Omental fat pad (tissue), 4 donors: ENCODE measurements around the gene PILRB. TPM values are rescaled to one million over a fixed set of nuclear protein-coding genes. Genes with fewer than 3 reads are reported as not detected.

Source experiments
- ATAC-seq: fragments of 150-250 bp; one replicate; pipeline ENCODE4 v1.9.1; 2016; ENCODE audit warnings: mild to moderate bottlenecking, moderate library complexity; ENCODE audit not compliant: low FRiP score
- DNase-seq: peaks from one replicate; pipeline ENCODE4 v3.0.0-alpha.2; 2019; ENCODE audit warnings: low spot score
- total RNA-seq, 4 donors: library from RNA; depleted of rRNA; stranded (reverse); fragments of >200 nt; gene quantifications; one replicate each; pipeline ENCODE4 v1.1.0, GENCODE V29; 2016
- TF ChIP-seq, protein P1 (sequence below), 3 donors: fragments of 450-650 bp; IDR thresholded peaks; one replicate each; pipeline ENCODE4 v1.5.1; 2016 to 2017; ENCODE audit warnings: antibody characterized with exemption in 3 of 3, mild to moderate bottlenecking in 3 of 3, moderate library complexity in 2 of 3

PILRB gene
- total RNA-seq, 4 donors from 2014 or later = 25.0 to 83.5 (median 36.9) TPM

DNA sequence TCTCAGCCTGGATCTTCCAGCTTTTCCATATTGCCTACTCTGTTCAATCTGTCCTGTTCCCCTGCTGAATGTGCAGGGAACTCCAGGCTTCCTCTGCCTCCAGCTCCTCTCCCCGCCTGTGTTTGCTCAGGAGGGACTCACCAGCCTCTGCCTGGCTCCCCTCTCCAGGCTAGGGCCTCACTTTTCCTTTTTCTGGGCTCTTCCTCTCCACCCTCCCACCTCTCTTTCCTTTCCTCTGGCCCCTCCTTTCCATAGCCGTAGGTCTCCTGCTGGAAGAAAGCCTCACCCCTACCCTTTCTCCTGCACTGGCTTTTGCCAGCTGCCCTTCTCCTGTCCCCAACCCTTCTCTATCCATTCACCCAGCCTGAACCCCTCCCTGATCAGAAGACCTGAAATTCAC lies 40.3 kb downstream of the PILRB start:
- TF ChIP-seq, protein P1, sequence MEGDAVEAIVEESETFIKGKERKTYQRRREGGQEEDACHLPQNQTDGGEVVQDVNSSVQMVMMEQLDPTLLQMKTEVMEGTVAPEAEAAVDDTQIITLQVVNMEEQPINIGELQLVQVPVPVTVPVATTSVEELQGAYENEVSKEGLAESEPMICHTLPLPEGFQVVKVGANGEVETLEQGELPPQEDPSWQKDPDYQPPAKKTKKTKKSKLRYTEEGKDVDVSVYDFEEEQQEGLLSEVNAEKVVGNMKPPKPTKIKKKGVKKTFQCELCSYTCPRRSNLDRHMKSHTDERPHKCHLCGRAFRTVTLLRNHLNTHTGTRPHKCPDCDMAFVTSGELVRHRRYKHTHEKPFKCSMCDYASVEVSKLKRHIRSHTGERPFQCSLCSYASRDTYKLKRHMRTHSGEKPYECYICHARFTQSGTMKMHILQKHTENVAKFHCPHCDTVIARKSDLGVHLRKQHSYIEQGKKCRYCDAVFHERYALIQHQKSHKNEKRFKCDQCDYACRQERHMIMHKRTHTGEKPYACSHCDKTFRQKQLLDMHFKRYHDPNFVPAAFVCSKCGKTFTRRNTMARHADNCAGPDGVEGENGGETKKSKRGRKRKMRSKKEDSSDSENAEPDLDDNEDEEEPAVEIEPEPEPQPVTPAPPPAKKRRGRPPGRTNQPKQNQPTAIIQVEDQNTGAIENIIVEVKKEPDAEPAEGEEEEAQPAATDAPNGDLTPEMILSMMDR (IDR thresholded peaks at IDR 0.05) = no peak
- ATAC-seq = no peak

GRCh38 chr7:100400041-100400440 lies 42.1 kb downstream of the PILRB start:
- TF ChIP-seq, protein P1 (IDR thresholded peaks at IDR 0.05) = no peak
- no peak for ATAC-seq
- DNase-seq = no peak

More for the DNA sequence above, 40.3 kb downstream of the PILRB start:
- DNase-seq = no peak

GRCh38 chr7:100400656-100401055 lies 42.7 kb downstream of the PILRB start:
- DNase-seq (no peak), ATAC-seq (no peak)
- TF ChIP-seq, protein P1 (IDR thresholded peaks at IDR 0.05) = no peak

- DNase-seq (no peak), ATAC-seq (no peak)
- TF ChIP-seq, protein P1 (IDR thresholded peaks at IDR 0.05) = no peak
These were observed 43.9 kb downstream of the PILRB start for GRCh38 chr7:100401811-100402210.

DNA sequence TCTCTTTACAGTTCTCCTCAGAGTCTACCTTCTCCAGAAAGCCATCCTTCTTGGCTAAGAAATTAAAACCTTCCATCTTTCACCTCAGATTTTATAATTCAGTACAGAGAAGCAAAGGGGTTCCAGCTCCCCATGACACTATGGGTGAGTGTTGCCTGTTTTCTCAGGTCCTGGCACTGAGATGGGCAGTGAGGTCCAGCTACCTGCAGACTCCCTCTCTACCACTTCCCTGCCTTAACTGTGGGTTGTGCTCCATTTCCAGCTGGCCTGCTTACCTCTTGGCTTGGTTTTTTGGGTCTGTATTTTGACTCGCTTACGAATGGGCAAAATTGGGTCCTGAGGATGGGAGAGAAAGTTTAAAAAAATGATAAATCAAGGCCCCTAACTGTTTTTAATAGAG lies 44.3 kb downstream of the PILRB start:
- DNase-seq = no peak
- no peak for ATAC-seq
- TF ChIP-seq, protein P1 (IDR thresholded peaks at IDR 0.05) = no peak

DNA sequence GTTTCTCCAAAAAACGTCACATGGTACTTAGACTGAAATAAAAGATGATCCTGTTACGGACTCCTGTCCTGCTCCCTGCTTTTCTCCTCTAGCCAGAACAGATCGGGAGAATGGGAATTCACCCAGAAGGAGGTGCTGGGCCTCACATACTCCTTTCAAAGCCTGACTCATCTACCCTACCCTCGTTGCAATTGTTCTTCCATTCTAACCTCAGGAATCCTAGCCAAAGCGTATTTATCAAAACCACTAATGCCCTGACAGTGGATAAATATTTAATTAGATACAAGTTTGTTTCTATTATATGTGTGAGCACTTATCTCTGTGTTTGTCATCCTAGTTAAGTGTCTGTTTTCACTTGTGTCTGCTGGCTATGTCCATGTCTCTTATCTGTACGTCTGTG lies 48.9 kb downstream of the PILRB start:
- DNase-seq (no peak), ATAC-seq (no peak)
- TF ChIP-seq, protein P1 (IDR thresholded peaks at IDR 0.05) = no peak

DNA sequence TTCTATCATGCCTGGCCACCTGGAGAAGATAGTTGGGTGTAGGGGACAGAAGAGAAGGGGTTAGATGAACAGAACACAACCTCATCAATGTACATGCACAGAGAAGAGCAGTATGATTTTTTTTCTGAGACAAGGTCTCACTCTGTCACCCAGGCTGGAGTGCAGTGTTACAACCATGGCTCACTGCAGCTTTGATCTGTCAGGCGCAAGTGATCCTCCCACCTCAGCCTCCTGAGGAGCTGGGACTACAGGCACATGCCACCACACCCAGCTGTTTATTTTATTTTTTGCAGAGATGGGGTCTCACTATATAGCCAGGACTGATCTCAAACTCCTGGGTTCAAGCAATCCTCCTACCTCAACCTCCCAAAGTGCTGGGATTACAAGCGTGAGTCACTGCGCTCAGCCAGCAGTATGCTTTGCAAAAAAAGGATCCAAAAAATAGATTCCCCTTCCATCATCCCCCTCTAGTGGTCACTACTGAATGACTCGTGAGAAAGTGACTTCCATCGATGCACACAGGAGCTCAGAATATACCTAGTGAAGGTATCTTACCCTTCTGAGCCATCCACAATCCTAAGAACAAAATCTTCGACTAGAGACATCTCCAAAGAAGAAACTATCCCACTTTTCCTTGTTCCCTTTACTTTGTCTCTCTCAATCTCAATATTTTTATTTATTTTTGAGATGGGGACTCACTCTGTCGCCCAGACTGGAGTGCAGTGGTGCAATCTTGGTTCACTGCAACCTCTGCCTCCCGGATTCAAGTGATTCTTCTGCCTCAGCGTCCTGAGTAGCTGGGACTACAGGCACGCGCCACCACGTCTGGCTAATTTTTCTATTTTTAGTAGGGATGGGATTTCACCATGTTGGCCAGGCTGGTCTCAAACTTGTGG lies 49.6 kb downstream of the PILRB start:
- no peak for DNase-seq
- TF ChIP-seq, protein P1 (IDR thresholded peaks at IDR 0.05) = no peak
- peak; percentile 51 for ATAC-seq
